Heart left ventricle (tissue), 13 donors: ENCODE data around the gene TTC38.

Experiments
- CTCF ChIP-seq, 12 donors: fragments of 200-600 bp; sonication (generic) in 4 of 12; IDR thresholded peaks; one replicate each; pipeline versions ENCODE4 v1.5.0 to v1.8.0; 2018 to 2022; ENCODE audit warnings: antibody characterized with exemption in 12 of 12, mild to moderate bottlenecking in 5 of 12
- POLR2A ChIP-seq, 2 donors: fragments of 450-650 bp; IDR thresholded peaks; one replicate each; pipeline ENCODE4 v1.6.1; 2017; ENCODE audit warnings: antibody characterized with exemption in 2 of 2, mild to moderate bottlenecking in 2 of 2, moderate library complexity in 2 of 2
- donor health status: ischemic (EF 13 %, LVEDD 7.1; RV severe dilation, severe dysfunction).
- donor health status: DM: no; HTN: yes; CAD: no.
- donor health status: DM: no; HTN: no; CAD: no.
- donor health status: ischemic (EF 25% LVEDD 6.9; RV normal size, moderate dysfunction).
- donor health status: ischemic (EF 25% LVEDD 5.7; RV mildly dilated, moderate dysfunction).
- donor health status: ischemic (EF 35%, LVEDD 5.7; RV mildly dilated, moderate dysfunction).
- donor health status: nonischemic (EF 11% LVEDD 7.7; RV severe dilation, severe dysfunction).
- donor health status: DM: yes; HTN: yes; CAD: no.
- donor health status: PGD.
- donor health status: ischemic (EF 29% LVEDD 5.4; RV normal size, mild dysfunction).
- donor health status: nonischemic (EF 23%, LVEDD 6.1; RV moderate dilation, normal function).

- no peak for TF ChIP-seq CTCF (IDR thresholded peaks at IDR 0.05)
- TF ChIP-seq POLR2A (IDR thresholded peaks at IDR 0.05): no peak
Measured at GRCh38 chr22:46299101-46299500, 31.3 kb downstream of the TTC38 start.
